Stimulated activated CD4-positive, alpha-beta T cell treated with anti-CD3 and anti-CD28 coated beads, Interleukin-12 subunit alpha, Interleukin-12 subunit beta, amount 100 ng/mL, for 4 hours (primary cell): ENCODE data around the gene TNFRSF18.

Source experiments
- DNase-seq: peaks from one replicate; pipeline ENCODE4 v3.0.0-alpha.2; 2020

Gene TNFRSF18

DNA sequence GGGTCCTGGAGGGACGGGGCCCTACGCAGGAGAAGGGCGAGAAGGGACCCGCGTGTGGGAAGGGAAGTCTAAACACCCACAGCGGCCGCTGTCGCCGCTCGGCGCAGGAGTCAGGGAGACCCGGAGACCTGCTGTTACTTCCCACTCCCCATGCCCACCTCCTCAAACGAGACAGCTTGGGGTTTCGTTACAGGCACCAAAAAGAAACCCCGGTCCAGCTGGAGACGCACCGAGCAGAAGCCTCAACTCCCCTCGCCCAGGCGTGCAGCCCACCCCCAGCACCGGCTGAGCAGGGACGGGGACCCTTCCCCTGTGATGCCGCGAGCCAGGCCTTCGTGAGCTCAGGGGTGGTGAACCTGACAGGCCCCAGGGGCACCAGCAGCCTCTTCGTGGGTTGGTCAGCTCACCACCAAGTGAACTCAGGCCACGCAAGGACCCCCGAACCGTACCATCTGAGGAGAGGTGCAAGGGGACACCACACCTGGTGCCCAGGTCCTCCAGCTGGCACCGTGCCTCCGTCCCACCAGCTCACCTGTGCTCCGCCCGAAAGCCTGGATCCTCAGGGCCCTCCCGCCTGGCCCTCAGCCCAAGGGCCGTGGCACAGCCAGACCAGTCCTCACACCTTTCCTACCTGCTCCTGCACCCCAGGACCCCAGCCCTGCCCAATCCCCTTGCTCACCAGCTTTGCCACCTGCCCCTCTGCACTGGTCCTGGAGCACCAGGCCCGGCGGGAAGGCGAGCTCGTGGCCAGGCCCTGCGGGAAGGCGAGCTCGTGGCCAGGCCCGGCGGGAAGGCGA lies 20.4 kb upstream of the TNFRSF18 start:
- DNase-seq, result no peak

DNA sequence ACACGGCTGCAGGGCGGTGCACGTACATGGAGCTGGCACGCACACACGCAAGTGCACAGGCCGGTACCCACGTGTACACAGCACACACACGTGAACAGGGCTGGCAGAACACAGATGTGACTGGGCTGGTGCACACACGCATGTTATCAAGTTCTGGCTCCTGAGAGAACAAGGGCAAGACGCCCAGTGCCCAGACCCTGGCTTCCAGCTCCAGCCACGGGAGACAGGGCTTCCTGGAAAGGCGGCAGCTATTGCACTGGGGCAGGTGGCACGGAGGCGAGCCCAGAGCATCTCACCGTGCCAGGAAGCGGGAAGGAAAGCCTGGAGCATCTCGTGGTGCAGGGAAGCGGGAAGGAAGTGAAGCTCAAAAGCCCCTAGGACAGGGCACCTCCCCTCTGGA lies 19.5 kb upstream of the TNFRSF18 start:
- DNase-seq, result no peak

DNA sequence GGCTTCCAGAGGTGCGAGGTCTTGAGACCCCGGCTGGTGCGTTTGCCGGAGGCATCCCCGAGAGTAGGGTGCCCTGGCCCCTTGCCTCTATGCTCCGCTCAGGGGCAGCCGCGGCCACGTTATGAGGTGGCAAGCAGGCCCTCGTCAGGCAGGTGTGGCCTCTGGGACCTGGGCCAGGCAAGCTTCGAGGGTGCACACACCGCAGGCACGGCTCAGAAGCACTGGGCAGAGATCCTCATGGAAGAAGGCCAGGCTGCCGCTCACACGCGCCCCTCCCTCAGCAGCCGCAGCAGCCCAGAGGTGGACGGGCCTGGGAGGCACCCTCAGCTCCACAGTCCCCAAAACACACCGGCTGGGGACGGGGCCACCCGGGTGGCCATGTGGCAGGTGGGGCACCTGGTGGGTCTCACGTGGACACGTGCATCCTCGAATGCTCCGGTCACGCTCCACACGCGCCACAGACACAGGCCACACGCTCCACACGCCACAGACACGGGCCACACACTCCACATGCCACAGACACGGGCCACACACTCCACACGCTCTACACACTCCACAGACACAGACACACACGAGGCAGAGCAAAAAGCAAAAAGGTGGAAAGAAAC lies 18.9 kb upstream of the TNFRSF18 start:
- DNase-seq, result no peak

DNA sequence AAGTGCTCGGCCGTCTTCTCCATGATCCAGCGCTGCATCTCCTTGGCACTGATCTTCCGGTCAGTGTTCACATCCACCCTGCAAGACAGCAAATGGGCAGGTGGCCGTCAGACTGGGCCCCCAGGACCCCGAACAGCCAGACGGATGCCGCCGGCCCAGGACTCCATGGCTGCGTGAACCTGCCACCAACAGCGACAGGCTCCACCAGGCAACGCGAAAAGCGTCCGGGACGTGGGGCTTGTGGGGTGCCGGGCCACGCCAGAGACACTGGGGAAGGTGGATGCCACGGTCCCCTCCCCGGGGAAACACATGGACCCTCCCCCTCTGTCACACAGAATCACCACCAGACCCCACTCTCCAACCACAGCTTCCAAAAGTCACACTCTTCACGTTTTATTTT lies 17.5 kb upstream of the TNFRSF18 start:
- no peak for DNase-seq

DNA sequence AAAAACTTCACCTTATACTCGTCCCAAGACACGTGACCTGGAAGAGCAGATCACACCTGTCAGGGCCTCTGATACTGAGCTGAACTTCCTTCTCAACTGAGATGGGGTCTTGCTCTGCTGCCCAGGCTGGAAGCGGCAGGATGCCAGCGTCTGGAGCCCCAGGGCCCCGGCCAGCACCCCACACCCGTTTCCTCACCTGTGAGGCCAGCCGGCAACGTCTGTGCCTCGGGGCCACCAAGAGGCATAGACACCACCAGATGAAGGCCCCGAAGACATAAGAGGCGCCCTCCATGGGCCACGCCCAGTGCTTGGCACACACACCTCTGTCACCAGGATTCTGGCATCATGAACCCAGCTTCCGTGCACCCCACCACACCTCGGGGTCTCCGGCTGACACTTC lies 16.9 kb upstream of the TNFRSF18 start:
- no peak for DNase-seq

DNA sequence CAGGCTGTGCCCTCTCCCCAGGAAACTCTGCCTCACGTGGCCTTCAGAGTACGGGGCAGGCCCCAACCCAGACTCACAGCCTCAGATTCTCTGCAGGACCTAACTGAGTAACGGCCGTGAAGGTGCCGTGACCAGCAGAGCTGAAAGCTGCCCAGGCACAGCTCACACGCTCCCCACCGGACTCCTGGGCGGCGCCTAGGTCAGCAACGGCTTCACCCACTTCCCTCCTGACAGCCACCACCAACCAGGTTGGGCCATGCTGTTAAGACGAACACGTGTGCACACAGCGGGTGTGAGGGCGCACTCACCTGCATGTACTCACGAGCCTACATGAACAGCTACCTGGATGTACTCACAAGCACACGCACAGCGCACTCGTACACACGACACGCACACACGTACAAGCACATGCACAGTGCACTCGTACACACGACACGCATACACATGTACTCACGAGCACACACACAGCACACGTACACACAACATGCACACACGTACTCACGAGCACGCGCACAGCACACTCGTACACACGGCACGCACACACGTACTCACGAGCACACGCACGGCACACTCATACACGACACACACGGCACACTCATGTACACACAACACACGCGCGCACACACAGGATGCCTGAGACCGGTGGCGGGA lies 16.3 kb upstream of the TNFRSF18 start:
- DNase-seq, result no peak

DNA sequence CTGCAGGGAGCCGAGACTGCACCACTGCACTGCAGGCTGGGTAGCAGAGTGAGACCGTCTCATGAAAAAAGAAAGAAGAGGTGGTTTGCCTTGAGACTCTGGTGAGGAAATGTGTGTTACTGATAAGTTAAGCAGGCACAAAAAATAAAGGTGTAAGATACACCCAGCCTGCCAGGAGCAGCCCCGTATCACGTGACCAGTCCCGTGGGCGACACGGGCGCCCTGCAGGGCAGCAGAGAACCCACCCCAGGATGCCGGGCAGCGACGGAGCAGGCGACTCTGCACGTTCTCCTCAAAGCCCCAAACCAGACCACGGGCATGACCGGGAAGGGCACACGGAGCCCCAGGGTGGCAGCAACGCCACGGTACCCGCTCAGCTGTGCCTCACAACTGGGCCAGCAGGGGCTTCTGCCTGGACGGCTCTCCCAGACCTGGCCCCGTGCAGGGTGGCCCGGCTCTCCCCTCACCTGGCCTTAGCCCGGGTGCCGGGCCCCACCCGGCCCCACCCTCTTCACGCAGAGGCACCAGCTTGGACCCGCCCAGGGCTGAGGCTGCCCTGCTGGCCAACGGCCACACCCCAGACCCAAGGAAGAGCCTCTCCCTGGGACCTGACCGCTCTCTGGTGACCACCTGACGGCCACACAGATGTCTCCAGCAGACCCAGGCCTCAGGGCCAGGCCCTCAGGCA lies 15.6 kb upstream of the TNFRSF18 start:
- DNase-seq, result no peak

DNA sequence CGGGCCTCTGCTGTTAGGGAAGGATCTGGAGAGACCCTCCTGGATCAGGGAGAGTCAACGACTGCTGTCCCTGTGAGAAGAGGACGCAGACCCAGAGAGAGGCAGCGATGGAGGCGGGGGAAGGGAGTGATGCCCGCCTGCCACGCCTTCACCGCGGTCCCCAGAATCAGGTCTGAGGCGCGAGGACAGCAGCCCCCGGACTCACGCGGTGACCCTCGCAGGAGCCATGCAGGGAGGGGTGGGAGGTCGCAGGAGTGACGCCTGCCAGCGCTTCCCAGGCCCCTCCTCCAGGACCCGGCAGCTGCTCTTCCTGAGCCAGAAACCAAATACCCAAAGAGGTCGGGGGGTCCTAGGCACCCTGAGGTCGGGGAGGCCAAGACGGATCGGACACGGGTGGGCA lies 13.8 kb upstream of the TNFRSF18 start:
- no peak for DNase-seq

DNA sequence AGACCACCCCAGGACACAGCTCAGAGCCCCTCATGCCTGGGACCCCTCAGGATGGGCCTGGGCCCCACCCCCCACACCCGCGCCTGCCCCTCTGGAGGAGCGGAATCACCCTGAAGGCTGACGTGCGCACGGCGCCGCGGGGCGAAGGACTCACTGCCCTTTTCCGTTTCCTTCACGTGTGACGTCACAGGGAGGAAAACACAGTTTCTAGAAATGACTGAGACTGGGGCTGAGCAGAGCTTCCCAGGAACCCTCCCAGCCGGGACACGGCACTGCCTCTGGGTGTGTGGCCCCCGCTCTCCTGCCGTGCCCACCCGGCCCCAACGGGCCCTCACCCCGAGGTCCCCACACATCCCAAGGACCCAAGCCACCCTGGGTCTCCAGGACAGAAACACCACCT lies 12.9 kb upstream of the TNFRSF18 start:
- no peak for DNase-seq

DNA sequence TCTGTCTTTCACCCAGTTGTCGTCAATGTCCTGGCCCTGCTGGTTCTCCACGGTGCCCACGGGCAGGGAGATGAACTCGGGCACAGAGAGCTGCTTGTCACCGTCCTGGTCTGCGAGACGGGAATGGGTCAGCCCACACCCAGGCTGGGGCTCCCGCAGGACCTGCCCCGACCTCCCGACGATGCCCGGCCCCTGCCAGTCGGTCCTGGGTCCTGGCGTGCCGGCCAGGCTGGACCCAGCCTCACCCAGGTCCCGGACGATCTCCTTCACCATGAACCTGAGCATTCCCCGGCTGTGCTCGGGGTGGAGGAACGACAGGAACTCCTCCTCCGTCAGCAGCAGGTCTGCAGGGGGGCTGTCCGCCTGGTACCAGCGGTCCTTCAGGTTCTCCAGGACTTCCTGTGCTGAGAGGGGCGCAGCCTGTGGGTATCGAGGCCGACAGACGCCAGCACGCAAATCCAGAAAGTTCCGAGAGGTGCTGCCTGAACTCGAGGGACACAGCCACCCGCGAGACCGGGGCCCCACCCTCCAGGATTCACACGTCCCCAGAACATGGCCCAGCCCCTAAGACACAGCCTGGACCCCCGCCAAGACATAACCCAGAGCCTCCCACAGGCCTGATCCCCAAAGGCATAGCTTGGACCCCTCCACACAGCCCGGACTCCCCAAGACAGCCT lies 12.3 kb upstream of the TNFRSF18 start:
- no peak for DNase-seq

DNA sequence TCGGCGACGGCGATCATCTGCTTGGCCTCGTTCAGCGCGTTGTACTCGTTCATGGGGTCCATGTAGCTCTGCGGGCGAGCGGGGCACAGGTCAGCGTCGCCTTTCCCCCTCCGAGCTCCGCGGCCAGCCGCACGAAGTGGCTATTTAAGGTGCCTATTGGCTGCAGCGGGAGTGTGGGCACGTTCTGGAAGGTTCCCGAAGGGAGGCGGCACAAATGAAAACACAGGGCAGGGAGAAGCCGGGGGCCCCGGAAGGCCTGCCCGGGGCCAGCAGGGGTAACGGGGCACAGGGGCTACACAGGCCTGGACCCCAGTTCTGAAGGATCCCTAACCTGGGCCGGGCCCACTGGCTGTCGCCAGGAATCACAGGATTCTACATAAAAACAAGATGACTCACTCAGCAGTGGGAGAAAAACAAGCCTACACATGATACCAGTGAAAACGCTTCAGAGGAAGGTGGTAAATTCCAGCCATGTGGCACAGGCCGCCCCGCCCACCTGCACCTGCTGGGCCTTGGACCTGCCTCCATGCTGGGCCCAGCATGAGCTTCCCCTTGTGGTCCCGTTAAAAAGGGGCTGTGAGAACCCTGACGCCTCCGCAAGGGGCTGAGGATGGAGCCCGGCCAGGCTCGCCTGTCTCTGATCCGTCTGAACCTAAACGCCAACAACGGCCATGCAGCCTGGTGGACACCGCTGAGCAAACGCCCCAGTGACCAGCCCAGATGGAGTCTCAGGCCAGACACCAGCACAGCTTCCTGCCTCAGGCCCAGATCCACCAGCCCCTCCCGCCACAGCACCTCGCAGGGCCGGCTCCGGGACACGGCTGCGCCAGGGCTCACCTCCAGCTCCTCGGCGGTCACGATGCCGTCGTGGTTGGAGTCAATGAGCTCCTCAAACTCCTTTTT lies 11.5 kb upstream of the TNFRSF18 start:
- DNase-seq, result no peak

DNA sequence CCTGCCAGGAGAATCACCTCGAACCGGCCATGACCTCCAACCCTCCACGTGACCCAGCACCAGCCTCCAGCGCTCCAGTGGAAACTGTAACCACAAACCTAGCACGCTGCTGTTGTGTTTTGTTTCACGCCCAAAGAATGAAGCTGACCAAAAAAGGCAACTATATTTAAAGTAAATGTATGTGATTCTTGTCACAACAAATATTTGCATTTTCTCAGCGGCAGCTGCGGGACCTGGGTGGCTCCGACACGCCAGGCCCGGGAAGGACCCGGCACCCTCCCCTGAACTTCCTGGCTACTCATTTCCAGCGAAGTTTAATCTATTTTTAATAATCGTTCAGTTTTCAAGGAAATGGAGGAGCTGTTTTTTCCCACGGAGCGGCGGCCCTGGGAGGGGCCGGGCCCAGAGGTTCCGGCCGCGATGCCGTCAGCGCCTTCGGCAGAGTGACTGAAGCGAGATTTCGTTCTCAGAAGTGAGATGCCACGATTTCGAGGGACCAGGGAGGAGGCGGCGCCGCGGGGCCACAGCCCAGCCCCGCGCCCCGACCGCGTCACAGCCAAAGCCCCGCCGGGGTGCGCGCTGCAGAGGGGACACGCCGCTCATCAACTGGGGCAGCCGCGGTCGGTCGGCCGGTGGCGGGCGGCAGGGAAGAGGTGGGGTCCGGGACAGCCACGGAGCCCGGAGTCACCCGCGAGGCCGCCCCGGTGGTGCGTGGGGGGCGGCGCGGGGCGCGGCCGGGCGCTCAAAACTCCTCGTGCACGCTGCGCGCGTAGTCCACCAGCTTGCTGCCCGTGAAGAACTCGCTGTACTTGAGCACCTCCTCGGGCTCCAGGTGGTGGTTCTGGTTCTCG lies 10.6 kb upstream of the TNFRSF18 start:
- DNase-seq, result no peak

DNA sequence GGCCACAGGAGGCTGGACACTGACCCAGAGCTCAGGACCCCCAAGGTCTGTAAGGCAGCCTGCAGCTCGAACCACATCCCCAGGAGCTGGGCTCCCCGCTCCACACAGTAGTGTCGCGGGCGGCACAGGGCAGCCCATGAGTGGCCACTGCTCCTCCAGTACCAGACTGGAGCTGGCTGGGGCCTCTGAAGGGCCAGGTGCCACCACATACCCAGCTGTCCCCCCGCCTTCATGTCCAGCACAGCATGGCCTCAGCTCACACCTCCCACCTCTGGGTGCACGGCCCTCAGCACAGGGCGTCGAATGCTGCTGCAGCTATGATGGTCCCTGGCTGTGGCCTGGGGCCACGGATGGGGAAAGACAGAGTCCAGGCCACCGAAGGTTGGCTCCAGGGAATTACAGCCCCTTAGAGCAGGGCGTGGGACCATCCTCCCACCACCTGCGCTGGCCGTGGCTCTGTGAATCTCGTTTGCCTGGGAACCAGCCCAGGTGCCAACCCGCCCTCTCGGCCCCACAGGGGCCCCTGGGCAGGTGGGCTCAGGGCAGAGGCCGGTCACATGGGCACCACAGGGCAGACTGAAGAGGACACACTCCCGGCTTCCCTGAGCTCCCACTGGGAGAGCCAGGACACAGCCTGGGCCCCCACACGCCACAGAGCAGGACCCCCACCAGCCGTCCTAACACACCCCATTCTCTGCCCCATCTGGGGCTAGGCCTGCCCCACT lies 9.7 kb upstream of the TNFRSF18 start:
- no peak for DNase-seq

DNA sequence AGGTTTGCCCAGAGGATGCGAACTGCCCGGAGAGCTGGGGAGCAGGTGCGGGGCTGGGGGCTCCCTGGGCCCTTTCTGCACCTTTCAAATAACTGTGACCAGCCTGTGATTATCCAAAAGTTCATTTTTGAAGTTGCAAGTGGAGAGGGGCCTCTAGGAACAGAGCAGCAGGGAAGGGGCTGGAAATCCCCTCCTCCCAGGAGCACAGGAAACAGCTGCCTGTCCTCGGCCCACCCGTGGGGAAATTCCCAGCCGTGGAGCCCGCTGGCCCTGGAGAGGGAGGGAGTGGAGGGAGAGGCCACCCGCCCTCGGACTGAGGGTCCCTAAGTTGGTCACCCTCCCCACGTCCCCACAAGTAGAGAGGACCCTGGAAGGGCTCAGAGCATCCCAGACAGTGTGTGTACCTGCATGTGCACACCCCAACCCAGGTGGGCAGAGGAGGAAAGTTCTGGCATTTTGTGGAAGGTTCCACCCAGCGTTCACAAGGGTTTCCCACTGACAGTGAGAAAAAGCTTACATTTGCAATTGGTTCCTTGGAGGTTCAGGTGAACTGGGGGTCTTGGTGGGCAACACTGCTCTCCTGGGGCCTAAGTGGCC lies 8.8 kb upstream of the TNFRSF18 start:
- DNase-seq, result no peak

DNA sequence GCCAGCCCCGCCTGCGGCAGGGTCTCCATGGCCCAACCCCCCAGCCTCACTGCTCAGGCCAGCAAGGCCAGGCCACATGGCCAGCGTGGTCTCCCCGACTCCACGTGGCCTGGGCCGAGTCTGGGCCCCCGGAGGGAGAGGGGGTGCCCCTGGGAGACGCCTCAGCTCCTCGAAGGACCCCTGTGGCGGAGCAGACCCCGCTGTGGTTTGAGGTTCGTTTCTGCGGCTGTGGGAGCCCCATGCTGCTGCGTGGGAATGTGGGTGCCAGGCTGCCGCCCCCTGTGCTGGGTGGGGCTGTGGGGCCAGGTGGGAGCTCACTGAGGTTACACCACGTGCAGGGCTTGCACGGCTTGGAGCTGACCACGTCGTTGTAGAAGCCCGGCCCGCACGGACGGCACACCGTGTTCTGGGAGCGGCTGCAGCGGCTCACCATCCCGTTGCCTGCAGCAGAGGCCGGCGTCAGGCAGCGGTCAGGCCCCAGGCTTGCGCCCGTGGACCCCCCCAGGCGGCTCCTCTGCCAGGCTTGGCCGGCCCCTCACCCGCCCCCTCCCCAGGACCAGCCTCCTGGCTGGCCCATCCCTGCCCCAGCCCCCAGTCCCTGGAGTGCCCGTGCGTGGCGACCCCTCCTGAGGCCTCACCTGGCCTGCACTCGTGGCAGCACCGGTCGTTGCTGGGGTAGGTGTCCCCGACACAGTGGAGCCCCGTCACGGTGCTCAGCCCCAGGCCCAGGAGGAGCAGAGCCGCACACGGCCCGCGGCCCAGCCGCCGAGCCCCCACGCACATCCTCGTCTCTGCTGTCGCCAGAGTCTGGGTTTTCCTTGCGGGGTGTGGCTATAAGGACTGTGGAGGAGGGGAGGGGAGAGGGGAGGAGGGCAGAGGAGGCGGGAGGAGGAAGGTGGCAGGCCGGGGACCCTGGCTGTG lies 7.2 kb upstream of the TNFRSF18 start, which contains the start of gene TNFRSF4:
Gene TNFRSF4 (minus strand): TSS at position 809 of the 921 bp plus-strand sequence. CDS start 26 bp downstream, at position 783.
- DNase-seq, result peak; percentile 63

DNA sequence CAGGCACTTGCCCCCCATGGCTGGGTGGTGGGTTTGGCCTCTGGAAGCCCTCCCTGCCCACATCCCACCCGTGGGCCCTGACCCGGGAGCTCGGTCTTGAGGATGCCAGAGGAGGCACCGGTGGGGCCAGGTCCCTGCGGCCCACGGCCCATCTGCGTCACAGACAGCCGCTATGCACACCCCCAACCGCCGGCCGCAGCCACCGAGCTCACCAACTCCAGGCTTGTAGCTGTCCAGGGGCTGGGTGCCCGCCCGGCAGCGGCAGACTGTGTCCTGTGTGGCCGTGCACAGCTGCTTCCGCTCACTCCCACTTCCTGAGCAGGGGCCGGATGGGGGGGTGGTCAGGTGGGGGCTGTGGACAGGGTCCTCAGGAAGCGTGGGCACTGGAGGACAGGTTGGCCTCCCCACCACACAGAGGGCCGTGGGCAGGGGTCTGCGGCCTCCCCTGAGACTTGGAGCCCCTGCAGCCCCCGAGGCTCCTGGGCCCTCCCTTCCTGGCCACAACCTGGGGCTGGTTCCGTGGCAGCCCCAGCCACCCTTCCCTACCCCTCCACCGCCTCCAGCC lies 6.5 kb upstream of the TNFRSF18 start:
- DNase-seq, result no peak

DNA sequence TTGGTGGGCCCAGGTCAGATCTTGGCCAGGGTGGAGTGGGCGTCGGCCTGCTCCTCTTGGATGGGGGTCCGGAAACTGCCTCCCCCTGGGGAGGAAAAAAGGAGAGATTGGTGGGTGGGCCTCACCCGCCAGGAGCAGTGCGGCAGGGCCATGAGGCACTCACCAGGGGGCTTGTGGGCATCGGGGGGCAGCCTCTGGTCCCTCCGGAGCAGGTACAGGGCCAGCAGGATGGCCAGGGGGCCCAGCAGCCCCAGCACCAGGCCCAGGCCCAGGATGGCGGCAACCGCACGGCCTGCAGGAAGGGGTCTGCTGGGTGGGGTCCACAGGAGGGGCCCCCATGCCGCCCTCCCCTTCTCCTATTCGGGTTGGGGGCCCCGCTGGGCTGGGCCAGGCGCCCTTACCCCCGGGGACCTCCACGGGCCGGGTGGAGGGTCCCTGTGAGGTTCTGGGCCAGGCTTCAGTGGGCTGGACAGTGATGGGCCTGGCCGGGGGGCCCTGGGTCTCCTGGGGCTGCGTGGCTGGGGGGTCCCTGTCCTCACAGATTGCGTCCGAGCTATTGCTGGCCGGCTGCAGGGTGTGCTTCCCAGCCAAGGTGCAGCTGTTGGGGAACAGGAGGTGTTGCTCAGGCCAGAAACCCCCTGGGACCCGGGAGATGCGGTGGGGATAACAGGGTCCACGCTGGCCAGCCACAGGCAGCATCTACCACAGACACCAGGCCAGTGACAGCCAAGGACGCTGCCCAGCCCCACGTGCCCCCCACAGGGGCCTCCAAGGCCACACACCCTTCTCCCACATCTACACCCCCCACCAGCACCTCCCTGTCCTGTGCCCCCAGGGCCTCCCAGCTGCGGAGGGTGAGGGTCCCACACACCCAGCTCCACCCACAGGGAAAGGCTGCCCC lies 5.4 kb upstream of the TNFRSF18 start:
- no peak for DNase-seq
